Myometrial cell (primary cell): Measurements from ENCODE around the gene MCOLN3. TPM values are rescaled to one million over a fixed set of nuclear protein-coding genes. Genes with fewer than 3 reads are reported as not detected.

Source experiments
- total RNA-seq: library from RNA; depleted of rRNA; stranded (reverse); fragments of >200 nt; gene quantifications from 2 replicates; pipeline ENCODE4 v1.2.3, GENCODE V29; 2015

The MCOLN3 gene, protein sequence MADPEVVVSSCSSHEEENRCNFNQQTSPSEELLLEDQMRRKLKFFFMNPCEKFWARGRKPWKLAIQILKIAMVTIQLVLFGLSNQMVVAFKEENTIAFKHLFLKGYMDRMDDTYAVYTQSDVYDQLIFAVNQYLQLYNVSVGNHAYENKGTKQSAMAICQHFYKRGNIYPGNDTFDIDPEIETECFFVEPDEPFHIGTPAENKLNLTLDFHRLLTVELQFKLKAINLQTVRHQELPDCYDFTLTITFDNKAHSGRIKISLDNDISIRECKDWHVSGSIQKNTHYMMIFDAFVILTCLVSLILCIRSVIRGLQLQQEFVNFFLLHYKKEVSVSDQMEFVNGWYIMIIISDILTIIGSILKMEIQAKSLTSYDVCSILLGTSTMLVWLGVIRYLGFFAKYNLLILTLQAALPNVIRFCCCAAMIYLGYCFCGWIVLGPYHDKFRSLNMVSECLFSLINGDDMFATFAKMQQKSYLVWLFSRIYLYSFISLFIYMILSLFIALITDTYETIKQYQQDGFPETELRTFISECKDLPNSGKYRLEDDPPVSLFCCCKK
- total RNA-seq = 0.18 TPM in 1 of 2 replicates, not detected in the other

GRCh38 chr1:85048296-85049064 is at the start of gene MCOLN3:
TSS of gene MCOLN3 (minus strand) at chr1:85048500. CDS start at chr1:85045360, 3,140 bp downstream.

GRCh38 chr1:84996846-84997666 is 51.2 kb downstream of the MCOLN3 start, which contains the start of gene MCOLN2:
TSS of gene MCOLN2 (minus strand) at chr1:84997113. CDS start at chr1:84996872, 241 bp downstream.

Other genes starting within 250 kb of the MCOLN3 start
- gene LPAR3, start 155.3 kb downstream of the MCOLN3 start, total RNA-seq = 1.7 and 3.7 TPM in 2 replicates
- gene MCOLN2, start 51.4 kb downstream of the MCOLN3 start, total RNA-seq = 0.53 and 1.7 TPM in 2 replicates
- gene SYDE2, start 152.5 kb upstream of the MCOLN3 start, total RNA-seq = 4.0 and 5.0 TPM in 2 replicates
- gene C1orf52, start 211.2 kb upstream of the MCOLN3 start, total RNA-seq = 13.8 and 19.5 TPM in 2 replicates
- gene BCL10, start 228.1 kb upstream of the MCOLN3 start, total RNA-seq = 30.6 and 33.3 TPM in 2 replicates